ENCODE measurements around the gene LHX4.

LHX4 gene

GRCh38 chr1:180309338-180309737, 79.3 kb downstream of the LHX4 start:
- in situ Hi-C loops (cut with HindIII; ENCODE audit: low pct_ligation_motif_present, low pct_unique_long_range_greater_than_20kb, low sequenced_read_pairs): no loop called here
- DNase-seq: peak; percentile 87

DNA sequence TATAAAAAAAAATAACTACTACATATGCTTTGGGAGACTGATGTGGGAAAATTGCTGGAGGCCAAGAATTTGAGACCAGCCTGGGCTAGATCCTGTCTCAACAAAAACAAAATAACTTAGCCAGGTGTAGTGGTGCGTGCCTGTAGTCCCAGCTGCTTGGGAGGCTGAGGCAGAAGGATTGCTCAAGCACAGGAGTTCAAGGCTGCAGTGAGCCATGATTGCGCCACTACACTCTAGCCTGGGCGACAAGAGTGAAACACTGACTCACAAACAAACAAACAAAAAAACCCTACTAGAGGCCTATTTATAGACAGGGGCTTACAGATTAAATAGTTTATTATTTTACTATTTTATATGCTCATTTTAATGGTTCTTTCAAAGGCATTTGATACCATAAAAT, 80.0 kb downstream of the LHX4 start:
- DNase-seq: peak; percentile 32
- in situ Hi-C loops (cut with HindIII; ENCODE audit: low pct_ligation_motif_present, low pct_unique_long_range_greater_than_20kb, low sequenced_read_pairs): no loop called here

DNA sequence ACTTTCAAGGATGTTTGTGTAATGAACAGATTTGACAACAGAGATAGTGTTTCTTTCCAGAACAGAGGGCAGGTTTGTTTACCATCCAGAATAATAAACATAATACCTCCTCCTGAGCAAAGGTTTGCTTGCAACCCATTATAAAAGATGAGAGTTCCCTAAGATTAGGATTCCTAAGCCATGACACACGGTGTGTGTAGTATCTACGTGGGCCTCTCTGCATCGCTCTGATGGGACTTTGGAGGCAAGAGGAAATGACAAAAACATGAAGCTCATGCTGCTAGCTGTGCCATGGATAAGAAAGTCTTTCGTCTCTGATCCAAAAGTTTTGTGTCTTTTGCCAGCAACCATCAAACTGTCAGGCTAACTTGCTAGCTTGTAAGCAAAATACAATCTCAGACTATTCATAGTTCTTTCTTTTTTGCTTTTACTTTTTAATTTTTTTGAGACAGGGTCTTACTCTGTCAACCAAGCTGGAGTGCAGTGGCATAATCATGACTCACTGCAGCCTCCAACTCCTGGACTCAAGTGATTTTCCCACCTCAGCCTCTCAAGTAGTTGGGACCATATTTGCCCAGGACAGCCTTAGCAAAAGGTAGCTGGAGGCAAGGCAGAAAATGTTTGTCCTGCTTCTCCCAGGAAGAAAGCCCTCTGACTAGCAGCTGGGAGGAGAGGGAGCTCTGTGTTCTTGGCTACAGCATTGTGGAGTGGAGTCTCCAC, 81.1 kb downstream of the LHX4 start:
- in situ Hi-C loops (cut with HindIII; ENCODE audit: low pct_ligation_motif_present, low pct_unique_long_range_greater_than_20kb, low sequenced_read_pairs): no loop called here
- DNase-seq: peak; percentile 22

DNA sequence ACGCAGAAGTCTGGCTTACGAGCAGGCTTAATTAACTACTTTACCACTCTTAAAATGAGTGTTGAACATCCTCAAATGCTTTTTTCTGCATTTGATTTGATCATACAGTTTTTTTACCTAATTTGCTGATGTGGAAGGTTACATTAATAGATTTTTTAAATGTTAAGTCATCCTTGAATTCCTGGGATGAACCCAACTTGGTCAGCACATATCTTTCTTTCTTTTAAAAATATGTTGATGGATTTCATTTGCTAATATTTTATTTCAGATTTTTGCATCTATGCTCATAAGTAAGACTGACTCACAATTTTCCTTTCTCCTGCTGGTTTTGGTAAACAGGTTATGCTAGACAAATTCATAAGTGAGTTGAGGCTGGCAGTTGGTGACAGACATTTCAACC, 82.9 kb downstream of the LHX4 start:
- DNase-seq: no peak
- in situ Hi-C loops (cut with HindIII; ENCODE audit: low pct_ligation_motif_present, low pct_unique_long_range_greater_than_20kb, low sequenced_read_pairs): no loop called here

DNA sequence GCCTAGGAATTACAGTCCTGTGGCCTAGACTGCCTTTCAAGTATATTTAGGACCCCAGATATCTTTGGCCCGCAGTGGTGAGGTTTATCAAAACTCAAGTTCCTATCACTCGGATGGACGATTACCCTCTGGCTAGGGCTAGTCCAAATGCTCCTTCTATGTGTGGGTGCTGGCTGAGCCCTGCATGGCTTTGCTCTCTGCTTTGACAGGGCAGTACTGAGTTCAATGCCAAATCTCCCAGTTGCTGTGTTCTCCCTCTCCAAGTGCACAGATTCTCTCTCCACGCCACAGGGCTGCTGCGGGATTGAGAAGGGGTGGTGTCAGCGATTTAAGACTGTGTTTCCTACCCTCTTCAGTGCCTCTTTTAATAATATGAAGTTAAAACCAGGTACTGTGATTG, 97.0 kb downstream of the LHX4 start:
- DNase-seq: no peak
- in situ Hi-C loops (cut with HindIII; ENCODE audit: low pct_ligation_motif_present, low pct_unique_long_range_greater_than_20kb, low sequenced_read_pairs): no loop called here

Data from ACHN (cell line).